Amygdala (tissue), 56 donors: ENCODE measurements around the gene OLFML2B.

Experiments
- DNase-seq, 56 donors: peaks; one replicate each; lab custom pipeline; 2025; lab: John Stamatoyannopoulos, UW

Gene OLFML2B

DNA sequence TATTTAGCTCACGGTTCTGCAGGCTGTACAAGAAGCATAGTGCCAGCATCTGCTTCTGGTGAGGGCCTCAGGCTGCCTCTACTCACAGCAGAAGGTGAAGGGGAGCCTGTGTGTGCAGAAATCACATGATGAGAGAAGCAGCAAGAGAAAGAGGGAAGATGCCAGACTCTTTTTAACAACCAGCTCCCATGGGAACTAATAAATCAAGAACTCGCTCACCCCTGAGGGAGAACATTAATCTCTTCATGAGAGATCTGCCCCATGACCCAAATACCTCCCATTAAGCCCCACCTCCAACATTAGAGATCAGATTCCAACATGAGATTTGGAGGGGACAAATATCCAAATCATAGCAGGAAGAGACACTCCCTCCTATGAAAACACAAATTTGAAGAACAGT, 74.1 kb downstream of the OLFML2B start:
- DNase-seq: no peak

DNA sequence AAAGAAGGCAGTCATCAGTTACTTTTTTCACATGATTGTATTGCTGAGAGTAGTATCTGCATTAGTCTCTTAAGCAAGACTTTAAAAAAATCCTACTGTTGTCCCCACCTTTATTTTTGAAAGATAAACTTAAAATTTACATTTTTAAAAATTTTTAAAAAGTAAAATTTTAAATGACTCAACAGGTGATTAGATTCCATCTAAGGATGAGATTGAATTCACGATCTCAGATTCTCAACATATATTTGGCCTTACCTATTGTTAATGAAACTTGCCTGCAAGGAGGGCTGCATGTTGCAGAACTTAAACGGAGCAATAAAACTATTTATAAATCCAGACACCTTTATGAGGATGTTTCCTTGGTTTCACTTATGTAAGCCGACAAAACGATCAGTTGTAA, 75.2 kb downstream of the OLFML2B start:
- DNase-seq: no peak

DNA sequence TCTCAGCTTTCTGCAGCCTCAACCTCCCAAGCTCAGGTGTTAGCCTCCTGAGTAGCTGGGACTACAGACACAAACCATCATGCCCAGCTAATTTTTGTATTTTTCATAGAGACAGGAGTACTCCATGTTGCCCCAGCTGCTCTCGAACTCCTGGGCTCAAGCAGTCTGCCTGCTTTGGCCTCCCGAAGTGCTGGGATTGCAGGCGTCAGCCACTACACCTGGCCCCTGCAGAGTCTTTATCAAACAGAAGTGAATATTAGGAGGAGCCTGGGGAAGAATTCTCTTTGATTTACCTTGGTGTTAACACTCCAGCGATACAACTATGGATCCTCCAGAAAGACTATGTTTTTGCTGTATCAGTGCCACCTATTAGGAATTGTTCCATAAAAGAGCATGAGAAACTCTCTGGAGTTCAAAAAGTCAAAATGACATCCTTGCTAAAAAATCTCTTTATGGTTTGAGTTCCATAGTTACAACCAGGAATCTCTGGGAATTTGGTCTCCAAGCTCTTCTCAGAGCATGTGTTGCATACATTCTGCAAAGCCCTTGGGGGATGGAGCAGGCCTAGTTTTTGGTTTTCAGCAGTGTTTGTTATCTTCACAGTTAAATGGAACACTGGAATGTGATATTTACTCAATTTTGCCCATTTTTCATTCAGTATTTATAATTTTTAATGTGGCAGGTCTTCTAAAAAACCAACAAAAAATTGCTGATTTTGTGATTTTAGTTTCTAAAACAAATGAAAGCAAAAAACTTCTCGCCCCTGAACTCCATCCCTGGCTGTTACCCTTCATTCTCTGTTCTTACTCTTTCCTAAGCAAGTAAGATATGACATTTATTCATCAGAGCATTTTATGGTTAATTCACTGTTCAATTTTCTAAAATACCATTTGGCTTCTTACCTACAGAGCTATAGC, 77.3 kb downstream of the OLFML2B start:
- no peak for DNase-seq

DNA sequence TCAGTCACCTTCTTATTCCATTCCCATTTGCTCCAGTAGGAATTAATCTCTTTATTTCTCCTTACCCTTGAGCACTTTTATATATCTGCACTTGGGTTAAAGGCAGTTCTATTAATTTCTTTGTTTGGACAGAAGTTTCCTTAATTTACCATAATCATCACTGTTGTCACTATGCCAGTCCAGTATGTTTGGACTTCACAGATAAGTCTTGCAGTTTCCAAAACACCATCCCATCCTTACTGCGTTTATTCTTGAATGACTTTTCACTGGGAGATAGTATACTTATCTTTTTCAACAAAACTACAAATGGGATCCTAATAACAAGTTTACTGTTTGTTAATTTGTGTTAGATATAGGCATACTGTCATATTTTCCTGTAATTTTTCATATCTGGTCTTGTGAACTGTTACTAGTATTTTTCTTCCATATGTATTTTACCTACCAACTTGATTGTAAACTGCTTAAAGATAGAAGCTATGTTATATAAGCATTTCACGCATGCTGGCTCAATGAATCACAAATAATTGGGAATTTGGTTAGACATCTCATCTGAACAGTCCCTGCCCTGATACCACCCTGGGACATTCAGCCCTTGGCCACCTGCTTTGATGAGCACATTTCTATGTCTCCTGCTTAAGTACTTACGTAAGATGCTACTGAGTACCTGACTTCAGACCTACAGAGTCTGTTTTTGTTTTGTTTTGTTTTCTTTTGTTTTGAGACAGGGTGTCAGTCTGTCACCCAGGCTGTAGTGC, 78.2 kb downstream of the OLFML2B start:
- no peak for DNase-seq

DNA sequence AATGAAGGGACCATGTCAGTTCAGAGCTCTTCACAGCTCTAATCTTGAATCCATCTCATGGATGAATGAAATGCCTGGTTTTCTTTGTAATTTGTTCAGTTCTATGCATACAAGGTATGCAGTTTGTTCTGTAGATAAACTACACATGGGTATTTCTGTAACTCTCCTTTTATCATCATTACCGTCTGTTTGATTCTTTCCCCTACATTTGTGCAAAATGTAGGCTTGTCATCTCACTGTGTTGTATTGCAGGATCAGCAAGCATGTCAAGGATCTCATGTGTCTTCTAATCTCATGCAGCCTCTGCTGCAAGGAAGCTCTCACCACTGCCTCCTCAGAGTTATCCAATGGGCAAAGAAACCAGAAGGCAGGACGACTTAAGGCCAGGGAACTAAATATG, 79.3 kb downstream of the OLFML2B start:
- DNase-seq: no peak

DNA sequence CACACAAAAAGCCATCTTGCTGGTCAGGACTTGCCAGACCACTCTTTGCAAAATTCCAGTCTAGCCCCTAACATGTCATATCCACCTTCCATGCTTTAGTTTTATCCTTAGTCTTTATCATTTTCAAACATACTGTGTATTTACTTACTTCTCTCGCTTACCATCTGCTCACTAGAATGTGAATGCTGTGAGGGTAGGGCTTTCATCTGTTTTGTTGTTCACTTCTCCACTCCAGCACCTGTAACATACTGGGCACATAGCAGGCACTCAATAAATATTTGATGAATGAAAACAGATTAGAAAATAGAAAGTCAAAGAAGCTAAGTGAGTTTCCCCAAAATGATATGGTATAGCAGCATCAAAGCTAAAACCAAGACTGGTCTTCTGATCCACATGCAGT, 79.9 kb downstream of the OLFML2B start:
- no peak for DNase-seq

DNA sequence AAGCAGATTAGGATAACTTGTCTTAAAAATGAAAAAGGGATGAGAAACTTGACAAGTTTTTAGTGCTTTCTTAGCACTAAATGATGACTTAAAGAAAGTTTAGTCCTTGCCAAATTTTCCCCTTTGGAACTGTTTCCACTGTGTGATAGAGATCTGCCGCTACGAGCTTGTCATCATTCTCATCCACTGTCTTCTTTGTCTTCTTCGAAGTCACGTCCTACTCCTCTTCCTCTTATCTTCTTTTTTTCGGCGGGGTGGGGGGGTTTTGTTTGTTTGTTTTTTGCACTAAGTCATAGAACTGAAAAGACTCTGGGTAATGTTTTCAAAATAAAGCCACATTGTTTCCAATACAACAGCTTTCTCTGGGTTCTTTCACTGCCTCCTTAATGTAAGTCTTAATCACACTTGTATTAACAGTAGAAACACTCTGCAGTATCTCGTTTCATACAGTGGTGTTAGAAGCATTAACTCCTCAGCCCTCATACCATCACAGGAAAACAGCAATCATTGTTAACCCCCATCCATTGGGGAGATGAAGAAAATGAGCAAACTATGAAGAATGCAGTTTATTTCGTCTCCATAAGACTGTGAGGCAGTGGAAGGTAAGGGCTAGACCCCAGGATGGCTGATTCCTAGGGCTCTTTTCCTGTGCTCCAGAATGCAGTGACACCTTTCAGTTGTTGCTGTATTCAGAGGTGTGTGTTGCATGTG, 81.8 kb downstream of the OLFML2B start:
- no peak for DNase-seq

DNA sequence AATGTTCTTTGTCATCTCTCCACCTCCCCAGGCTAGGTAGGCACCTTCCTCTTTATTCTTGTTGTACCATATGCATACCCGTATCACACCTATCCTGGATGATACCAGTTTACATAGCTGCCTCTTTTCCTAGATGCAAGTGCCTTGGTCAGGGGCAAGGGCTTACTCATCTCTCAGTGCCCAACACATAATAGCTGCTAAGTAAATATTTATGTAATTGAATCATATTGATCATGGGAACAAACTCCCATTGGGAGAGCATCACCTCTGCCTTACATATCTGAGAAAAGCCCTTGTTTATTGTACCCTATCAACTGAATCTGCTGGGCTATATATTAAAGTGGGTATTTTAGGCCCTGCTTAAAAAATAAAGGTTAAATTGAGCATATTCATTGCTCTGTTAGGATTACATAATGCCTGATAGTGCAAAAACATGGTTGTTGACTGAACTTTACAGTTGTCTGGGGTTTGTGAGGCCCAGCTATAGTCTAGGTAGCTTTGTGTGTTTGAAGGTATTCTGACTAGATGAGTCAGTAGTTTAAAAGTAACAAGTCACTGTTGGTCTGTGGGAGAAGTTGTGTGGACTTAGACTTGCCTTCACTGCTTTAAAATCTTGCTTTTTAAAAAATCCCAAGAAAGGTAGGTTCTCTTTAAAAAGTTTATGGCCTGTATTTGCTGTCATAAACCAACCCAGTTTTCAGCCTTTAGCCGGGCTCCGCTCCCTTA, 82.6 kb downstream of the OLFML2B start:
- DNase-seq: no peak

DNA sequence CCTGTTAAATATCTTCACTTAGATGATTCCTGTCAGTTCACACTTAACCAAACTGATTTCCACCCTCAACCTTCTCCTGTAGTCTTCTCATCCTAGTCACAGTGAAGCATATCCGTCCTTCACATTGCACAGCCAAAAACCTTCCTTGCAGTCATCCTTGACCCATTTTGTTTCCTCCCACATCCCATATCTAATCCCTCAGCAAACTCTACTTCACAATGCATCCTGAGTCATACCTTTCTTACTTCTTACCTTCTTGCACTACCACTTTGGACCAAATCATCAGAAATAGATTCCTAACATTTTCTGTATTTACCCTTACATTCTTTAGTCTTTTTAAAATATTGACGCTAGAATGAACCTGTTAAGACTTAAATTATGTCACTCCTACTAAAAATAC, 86.9 kb downstream of the OLFML2B start:
- DNase-seq: no peak

DNA sequence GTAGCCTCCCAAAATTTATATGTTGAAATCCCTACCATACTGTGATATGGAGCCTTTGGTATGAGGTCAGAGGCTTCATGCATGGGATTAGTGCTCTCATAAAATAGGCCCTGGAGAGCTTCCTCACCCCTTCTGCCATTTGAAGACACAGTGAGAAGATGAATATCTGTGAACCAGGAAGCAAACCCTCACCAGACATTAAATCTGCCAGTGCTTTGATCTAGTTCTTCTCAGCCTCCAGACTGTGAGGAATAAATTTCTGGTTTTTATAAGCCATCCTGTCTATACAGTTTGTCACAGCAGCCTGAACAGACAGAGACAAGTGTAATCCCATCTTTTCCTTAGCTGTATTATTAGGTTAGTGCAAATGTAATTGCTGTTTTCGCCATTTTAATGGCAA, 88.4 kb downstream of the OLFML2B start:
- DNase-seq: no peak

DNA sequence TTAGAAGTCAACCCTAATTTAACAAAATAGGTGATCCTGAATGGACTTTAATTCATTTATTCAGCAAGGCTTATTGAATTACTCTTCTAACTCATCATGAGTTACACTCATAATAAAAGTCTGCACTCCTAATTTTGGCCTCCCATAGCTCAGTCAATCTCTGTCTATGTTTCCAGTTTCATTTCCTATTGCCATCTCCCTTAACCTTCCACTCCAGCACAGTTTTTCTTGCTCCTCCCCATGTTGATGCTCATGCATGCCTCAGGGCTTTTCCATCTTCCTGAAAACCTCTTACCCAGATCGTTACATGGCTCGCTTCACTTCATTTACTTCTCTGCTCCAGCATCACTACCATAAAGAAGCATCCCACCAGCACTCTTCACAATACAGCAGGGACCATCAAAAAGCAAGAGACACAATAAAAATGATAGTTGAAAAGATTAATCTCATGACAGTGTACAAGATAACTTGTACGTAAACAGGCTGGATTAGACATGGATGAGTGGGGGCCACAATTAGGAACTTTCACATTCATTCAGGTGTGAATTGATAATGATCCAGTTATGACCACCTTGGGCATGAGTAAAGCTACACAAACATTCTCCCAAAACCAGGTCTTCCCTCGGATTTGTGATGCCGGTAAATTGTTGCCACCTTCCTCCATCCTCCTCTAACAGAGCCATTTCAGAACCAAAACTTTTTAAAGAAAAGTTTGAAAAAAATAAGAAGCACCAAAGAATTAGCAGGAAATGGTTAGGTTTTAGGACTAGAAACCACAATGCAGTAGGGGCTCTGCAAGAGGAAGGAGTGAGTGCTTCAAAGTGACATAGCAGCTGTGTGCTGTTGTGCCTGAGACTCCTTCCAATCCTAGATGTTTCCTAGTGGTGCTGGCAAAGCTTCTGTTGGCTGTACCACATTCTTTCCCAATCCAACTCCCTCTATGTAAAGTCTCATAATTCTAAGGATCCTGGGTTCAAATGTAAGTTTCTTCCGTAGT, 89.8 kb downstream of the OLFML2B start:
- DNase-seq: no peak
